ENCODE results near the gene ACSS1. TPM values are rescaled to one million over a fixed set of nuclear protein-coding genes. Genes with fewer than 3 reads are reported as not detected.
A peak's percentile ranks its signal among the peaks of the same experiment; 100 is the strongest.

Gene ACSS1
- total and polyA plus RNA-seq, 4 donors = 15.8 to 38.9 (median 26.9) TPM

DNA sequence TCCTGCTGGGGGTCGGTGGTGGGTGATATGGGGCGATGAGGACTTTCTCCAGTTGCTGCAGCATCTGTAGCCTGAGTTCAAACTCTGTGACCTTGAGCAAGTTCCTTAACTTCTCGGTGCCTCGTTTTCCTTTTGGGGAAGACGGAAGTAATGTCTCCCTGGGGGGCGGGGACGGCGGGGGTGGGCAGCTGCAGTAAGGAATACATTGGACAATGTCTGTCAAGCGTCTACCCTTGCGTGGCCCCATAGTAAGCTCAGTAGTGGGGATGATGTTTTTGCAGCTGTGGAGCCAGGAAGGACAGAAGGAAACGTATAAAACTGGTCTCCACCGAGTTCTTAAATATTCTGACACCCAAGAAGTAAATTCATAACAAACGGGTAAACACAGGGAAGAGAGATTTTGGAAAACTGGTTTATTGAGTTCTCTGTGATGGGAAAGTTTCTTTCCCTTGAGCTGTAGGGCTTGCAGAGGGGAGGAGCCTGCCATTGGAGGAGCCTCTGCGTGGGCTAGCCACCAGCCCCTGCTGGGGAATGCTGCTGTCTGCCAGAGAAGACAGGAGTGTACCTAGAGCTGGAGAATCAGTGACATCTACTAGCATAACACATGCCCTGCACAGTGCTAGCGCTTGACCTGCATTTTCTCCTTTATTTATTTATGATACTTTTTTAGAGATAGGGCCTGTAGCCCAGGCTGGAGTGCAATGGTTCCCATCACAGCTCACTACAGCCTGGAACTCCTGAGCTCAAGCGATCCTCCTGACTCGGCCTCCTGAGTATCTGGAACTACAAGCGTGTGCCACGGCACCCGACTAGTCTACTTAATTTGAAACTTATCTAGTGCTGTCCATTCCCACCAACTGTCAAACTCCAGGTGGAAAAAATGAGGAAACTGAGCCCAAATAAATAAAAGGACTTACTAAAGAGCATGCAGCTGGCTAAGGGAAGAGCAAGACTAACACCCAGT, 1.2 kb upstream of the ACSS1 start:
- DNase-seq (peak; percentile 53 to 64 (median 62)), ATAC-seq (ENCODE audit: insufficient read depth, low FRiP score) (no peak)
- H3K36me3 ChIP-seq (ENCODE audit: control insufficient read depth in 4 of 4, insufficient read depth in 4 of 4, low read length in 4 of 4) = peaks cover 0 to 7% (median 0%) of the 10 kb centered on the region in 4 donors
- H3K27ac ChIP-seq (ENCODE audit: low read depth in 1 of 2, low read length in 1 of 2) = peak overlapping the region; percentile 97
- peak overlapping the region in 1 of 2 donors; percentile 47 for H3K9ac ChIP-seq (ENCODE audit: insufficient read depth in 1 of 2, low read length in 2 of 2)
- peaks cover 0 to under 1% (median 0%) of the 10 kb centered on the region in 3 donors for H3K27me3 ChIP-seq (ENCODE audit: control insufficient read depth in 3 of 3, insufficient read depth in 3 of 3, low read length in 2 of 3)
- 28 to 31% methylated on average over 20 of the region's 20 CpGs for WGBS, 2 donors
- TF ChIP-seq, protein P1, sequence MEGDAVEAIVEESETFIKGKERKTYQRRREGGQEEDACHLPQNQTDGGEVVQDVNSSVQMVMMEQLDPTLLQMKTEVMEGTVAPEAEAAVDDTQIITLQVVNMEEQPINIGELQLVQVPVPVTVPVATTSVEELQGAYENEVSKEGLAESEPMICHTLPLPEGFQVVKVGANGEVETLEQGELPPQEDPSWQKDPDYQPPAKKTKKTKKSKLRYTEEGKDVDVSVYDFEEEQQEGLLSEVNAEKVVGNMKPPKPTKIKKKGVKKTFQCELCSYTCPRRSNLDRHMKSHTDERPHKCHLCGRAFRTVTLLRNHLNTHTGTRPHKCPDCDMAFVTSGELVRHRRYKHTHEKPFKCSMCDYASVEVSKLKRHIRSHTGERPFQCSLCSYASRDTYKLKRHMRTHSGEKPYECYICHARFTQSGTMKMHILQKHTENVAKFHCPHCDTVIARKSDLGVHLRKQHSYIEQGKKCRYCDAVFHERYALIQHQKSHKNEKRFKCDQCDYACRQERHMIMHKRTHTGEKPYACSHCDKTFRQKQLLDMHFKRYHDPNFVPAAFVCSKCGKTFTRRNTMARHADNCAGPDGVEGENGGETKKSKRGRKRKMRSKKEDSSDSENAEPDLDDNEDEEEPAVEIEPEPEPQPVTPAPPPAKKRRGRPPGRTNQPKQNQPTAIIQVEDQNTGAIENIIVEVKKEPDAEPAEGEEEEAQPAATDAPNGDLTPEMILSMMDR (IDR thresholded peaks at IDR 0.05; ENCODE audit: control extremely low read depth, extremely low read depth) = no peak
- peaks cover 12 to 30% (median 20%) of the 10 kb centered on the region in 5 donors for H3K4me1 ChIP-seq (ENCODE audit: control insufficient read depth in 5 of 5, insufficient read depth in 5 of 5, low read length in 5 of 5)
- H3K9me3 ChIP-seq (ENCODE audit: control insufficient read depth in 4 of 4, insufficient read depth in 3 of 4, low read length in 3 of 4) = no peaks in the 10 kb centered on the region
- peak overlapping the region; percentile 63 for H3K4me3 ChIP-seq

DNA sequence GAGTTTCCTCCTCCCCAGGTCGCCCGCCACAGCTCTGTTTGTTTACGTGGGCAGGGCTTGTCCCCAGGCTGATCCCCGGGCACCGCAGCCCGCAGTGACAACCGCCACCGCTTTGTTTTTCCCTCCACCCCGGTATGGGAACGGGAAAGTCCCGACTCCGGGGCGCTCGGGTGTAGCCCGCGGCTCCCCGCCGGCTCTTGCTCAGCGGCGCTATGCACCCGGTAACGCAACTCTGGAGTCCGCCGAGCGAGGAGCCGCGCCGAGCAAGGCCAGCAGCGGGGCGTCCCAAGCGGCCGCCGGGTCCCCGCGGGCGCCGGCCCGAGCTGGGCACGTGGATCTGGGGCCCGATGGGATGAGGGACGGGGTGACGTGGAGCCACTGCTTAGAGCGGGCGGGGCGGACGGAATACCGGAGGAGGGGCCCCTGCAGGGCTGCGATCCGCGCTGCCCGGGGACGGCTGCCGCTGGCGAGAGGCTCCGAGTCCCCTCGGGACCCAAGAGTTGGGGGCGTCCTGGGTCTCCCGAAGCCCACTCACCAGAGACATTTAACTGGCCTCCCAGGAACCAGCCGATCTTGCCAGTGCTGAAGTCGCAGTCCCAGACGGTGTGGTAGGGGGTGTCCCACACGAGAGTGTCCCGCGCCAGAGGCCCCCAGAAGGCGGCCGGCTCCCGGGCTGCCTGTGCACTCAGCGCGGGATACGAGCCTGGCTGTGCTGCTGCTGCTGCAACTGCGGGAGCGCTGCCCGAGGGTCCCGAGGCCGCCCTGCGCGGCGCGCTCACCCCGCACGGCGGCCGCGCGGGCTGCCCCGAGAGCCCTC, 497 bp downstream of the ACSS1 start:
- Histone ChIP-seq H3K4me3 (peak overlapping the region; percentile 63), H3K4me1 (ENCODE audit: control insufficient read depth in 5 of 5, insufficient read depth in 5 of 5, low read length in 5 of 5) (peaks cover 17 to 47% (median 31%) of the 10 kb centered on the region in 5 donors), H3K36me3 (ENCODE audit: control insufficient read depth in 4 of 4, insufficient read depth in 4 of 4, low read length in 4 of 4) (peaks cover 0 to 7% (median 0%) of the 10 kb centered on the region in 4 donors), H3K27ac (ENCODE audit: low read depth in 1 of 2, low read length in 1 of 2) (peak overlapping the region; percentile 97), H3K9ac (ENCODE audit: insufficient read depth in 1 of 2, low read length in 2 of 2) (peak overlapping the region; percentile 38 to 50), H3K9me3 (ENCODE audit: control insufficient read depth in 4 of 4, insufficient read depth in 3 of 4, low read length in 3 of 4) (no peaks in the 10 kb centered on the region), H3K27me3 (ENCODE audit: control insufficient read depth in 3 of 3, insufficient read depth in 3 of 3, low read length in 2 of 3) (no peaks in the 10 kb centered on the region)
- TF ChIP-seq, protein P1 (IDR thresholded peaks at IDR 0.05; ENCODE audit: control extremely low read depth, extremely low read depth) = no peak
- ATAC-seq (ENCODE audit: insufficient read depth, low FRiP score) (peak; percentile 67), DNase-seq (peak; percentile 74 to 76 (median 76))
- WGBS, 2 donors = 0% methylated on average over 82 to 86 of the region's 86 CpGs

DNA sequence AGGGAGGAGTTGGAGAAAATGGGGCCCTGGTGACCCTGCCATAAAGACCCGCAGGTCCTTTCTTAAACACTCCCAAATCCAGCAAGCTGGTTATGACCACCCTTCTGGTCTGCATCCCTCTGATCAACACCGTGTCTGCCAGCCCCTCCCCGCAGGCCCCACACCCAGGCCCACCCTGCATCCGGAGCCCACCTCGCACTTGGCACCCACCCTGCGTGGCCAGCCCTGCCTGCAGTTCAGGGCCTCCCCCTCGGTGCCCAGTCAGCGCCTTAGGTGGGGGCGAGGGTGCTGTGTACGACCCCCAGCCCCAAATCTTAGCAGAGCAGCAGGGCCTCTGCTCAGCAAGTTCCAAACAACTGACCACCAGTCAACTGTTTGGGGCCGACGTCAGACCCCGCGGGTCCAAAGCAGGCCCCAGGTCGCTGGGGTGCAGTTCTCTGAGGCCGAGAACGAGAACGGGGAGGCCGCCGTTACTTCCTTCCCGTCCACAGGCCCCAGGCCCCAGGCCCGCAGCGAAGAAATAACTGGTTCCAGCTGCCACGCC, 1.2 kb downstream of the ACSS1 start:
- WGBS, 2 donors = 7 to 10% methylated on average over 23 to 24 of the region's 24 CpGs
- Histone ChIP-seq H3K4me1 (ENCODE audit: control insufficient read depth in 5 of 5, insufficient read depth in 5 of 5, low read length in 5 of 5) (peaks cover 23 to 53% (median 37%) of the 10 kb centered on the region in 5 donors), H3K9me3 (ENCODE audit: control insufficient read depth in 4 of 4, insufficient read depth in 3 of 4, low read length in 3 of 4) (no peaks in the 10 kb centered on the region), H3K36me3 (ENCODE audit: control insufficient read depth in 4 of 4, insufficient read depth in 4 of 4, low read length in 4 of 4) (peaks cover 0 to 7% (median 0%) of the 10 kb centered on the region in 4 donors), H3K9ac (ENCODE audit: insufficient read depth in 1 of 2, low read length in 2 of 2) (peak overlapping the region; percentile 38 to 50), H3K27me3 (ENCODE audit: control insufficient read depth in 3 of 3, insufficient read depth in 3 of 3, low read length in 2 of 3) (no peaks in the 10 kb centered on the region), H3K4me3 (peak overlapping the region; percentile 63), H3K27ac (ENCODE audit: low read depth in 1 of 2, low read length in 1 of 2) (peak overlapping the region; percentile 97)
- no peak for ATAC-seq (ENCODE audit: insufficient read depth, low FRiP score)
- DNase-seq = peak in 1 of 3 donors; percentile 72
- TF ChIP-seq, protein P1 (IDR thresholded peaks at IDR 0.05; ENCODE audit: control extremely low read depth, extremely low read depth) = no peak

Measured in lung (tissue), 12 donors.